ENCODE results near the gene ARFGAP2.

DNA sequence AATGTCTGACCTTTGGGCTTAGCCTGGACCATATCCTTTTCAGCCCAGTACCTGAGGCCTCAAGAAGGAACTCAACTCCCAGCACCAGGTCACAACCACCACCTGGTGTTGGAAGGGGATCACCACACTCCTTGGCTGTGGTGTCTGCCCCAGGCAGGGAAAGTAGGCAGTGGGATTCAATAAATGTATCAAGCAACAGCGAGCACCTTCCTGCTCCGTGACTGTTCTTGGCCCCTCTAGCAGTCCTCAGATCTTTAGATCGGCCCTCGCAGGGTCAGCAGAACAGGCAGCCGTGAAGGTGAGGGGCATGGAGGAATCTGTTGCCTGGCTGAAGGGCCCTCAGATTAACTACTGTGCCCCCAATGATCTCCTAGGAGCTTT, 15.9 kb downstream of the ARFGAP2 start:
- TF ChIP-seq, protein P1, sequence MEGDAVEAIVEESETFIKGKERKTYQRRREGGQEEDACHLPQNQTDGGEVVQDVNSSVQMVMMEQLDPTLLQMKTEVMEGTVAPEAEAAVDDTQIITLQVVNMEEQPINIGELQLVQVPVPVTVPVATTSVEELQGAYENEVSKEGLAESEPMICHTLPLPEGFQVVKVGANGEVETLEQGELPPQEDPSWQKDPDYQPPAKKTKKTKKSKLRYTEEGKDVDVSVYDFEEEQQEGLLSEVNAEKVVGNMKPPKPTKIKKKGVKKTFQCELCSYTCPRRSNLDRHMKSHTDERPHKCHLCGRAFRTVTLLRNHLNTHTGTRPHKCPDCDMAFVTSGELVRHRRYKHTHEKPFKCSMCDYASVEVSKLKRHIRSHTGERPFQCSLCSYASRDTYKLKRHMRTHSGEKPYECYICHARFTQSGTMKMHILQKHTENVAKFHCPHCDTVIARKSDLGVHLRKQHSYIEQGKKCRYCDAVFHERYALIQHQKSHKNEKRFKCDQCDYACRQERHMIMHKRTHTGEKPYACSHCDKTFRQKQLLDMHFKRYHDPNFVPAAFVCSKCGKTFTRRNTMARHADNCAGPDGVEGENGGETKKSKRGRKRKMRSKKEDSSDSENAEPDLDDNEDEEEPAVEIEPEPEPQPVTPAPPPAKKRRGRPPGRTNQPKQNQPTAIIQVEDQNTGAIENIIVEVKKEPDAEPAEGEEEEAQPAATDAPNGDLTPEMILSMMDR (conservative IDR thresholded peaks at IDR 0.05): no peak
- TF ChIP-seq ZFX (IDR thresholded peaks at IDR 0.05): no peak

Measured in C4-2B (cell line).